HG03097 (cell line): ENCODE results near the gene PRKD3.

Source experiments
- ATAC-seq: cut with Tn5 transposase; IDR thresholded peaks from one replicate; pipeline ENCODE4 v1.9.1; 2021; ENCODE audit not compliant: unreplicated experiment, low FRiP score

Gene PRKD3

DNA sequence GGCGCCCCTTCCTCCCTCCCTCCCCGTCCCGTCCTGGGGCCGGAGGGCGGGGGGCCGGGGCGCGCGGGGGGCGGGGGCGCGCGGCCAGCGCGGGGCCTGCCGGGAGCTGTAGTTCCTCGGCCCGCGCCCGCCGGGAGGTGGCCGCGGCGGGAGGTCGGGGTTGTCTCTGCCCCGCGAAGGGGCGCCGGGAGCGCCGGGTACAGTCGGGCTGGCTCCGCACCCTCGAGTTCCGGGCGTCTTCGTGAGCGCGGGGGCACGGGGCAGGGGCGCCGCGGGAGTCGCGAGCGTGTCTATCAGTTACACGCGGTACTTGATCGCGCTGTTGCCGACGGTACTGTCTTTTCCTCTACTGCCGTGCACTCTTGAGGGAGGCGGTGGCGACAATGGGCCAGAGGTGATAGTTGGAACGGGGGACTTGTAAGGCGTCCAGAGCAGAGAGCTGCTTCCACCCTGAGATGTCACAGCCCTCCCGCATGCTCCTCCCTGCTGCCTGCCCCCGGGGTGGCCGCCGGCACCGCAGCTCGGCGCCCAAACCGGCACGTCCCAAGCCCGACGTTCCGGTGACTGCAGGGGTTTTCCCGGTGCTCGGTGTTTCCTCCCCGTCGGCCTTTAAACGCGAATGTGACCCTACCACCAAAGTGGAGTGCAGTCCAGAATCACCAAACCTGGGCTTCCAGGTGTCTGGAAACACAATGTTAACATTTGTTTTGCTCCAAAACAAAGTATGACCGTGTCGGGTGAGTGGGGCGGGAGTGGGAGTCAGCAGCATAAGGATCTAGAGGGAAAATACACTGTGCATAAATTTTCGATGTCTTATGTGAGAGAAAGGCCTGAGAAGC, at the start of gene PRKD3:
PRKD3 (minus strand) TSS at position 48 of the 839 bp plus-strand sequence. CDS start 8,309 bp downstream, outside the sequence.
- ATAC-seq, result peak; percentile 60

DNA sequence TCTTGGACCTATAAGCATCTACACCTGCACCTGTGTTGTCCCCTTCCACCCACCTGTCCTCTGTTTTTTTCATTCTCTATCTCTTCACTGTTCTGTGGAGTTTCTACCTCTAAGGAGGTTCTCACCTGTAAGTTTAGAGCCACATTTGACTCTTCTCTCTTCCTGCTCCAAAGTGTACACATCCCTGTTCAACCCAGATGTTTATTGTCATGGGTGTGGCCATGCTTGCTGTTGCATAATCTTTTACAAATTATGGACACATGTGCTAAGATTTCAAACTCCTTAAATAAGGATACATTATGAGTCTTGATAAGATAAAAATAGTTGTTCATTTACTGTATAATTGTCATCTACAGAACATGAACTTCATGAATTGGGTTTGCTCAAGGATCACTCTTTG, 47.4 kb upstream of the PRKD3 start:
- no peak for ATAC-seq

DNA sequence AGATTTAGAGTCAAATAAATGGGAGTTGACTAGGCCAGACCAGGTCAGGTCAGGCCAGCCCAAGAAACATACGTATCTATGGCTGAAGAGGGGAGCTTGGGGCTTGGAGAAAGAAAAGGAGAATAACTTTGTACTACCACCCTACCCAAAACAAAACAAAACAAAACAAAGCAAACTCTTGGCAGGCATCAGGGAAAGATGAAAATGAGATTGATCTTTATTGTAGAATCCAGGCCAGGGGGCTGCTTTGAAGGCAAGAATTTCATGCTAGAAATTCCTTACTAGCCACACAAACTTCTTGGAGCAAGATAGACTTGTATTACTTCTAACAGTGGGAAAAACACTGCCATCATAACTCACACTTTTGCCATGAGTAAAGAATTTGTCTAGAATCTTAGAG, 46.0 kb upstream of the PRKD3 start:
- no peak for ATAC-seq

DNA sequence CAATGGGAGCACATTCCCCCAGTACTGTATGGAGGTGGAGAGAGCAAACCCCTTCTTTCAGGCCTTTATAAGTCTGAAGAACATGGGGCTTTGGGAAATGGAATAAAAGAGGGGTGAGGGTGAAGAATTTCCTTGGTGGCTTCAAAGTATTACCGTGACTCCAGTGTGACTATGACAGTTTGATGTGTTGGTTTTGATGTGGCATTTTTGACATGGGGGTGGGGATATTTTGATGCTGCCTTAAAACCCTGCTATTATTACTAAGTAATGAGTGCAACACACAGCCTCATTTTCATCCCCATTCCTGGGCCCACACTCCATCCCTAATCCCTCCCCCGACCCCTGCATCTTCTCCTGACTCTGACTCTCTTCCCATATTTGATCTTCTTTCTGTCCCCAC, 43.4 kb upstream of the PRKD3 start:
- ATAC-seq, result no peak

DNA sequence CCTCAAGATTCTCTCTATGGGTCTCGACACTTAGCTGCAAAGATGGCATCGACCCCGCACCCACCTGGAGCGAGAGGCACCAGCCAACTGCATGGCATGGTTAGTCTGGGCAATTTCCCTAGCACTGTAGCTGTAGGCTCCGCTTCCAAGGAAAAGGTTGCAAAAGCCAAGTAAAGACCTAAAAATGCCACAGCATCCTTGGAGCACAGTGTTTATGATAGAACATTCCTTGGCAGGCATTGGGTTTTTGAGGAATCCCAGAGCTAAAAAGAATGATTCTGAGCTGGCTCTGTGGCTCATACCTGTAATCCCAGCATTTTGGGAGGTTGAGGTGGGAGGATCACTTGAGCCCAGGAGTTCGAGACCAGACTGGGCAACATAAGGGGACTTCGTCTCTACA, 42.7 kb upstream of the PRKD3 start:
- no peak for ATAC-seq

DNA sequence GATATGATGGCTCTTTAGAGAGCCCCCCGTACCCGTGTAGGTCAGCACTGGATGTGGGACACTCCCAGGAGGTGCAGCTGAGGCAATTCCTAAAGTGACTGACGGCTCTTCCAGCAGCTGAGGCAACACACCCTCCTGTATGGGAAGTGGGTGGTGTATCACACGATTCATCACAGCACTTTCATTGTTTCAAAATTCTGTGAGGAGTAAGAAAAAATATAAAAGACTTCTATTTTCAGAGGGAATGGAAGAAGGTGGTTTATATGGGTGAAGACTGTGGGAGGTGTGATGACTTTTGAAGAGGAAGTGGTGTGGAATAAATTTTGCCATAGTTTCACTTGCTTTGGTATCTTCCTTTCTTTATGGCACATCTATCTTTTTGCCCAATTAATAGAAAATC, 42.1 kb upstream of the PRKD3 start:
- ATAC-seq, result no peak

DNA sequence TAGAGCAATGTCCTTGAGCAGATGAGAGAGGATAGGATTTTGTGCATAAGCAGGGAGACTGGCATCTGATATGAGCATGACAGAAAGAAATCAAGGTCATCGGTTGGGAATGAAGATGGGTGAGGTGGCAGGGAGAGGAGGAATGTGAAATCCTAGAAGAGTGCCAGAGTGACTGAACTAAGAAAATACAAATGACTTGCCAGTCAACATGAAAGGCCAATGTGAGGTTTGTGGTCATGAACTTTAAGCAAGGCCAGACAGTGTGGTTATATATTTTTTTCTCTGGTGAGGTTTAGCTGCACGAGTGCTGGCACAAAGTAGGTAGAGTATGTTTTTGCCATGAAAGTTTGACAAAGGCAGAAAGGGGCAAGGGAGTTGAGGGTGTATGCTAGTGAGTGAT, 41.0 kb upstream of the PRKD3 start:
- peak; percentile 67 for ATAC-seq

DNA sequence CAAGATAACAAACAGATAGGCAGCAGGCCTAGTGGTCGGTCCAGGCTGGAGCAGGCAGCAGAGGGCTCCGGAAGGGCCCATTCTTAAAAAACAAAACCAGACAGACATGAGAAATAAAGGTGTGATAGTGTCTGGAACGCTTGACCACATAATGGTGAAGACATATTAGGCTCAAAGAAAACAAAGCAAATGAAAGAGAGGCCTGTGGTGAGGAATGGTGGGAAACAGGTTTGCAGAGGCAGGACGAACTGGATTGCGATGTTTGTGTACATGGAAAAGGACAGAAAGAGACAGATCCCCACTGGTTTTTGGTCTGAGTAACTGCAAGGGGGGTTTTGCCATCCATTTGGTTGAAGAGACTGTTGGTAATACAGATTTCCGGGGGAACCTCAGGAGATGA, 39.7 kb upstream of the PRKD3 start:
- ATAC-seq, result no peak

DNA sequence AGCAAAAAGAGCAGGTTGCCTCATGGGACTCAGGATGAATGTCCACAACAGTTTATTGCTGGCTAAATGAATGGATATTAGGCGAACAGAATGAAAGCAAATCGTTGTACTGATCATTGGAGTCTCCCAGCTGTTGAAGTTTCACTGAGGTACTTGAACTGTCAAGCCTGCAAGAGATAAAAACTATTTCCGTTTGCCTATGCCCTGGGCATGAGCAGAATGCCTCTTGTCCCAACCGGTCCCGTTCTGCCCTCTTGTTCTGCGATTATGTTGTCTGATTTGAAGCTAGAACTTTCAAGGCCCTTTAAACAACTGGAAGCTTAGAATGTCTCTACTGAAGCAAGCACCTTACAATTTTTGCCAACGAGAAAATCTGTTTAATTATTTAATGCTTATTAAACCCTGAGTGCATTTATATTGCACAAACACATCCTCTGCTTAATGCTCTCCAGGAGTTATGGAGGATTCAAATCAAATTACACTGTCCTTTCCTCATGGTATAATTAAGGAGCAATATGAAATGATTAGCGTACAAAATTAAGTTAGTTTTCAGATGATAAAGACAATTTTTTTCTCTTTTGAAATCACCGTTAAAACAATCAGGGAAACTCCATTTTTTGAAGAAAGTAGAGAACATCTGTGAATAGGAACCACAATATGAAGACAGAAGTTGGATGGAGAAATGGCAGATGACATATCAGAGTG, 37.5 kb upstream of the PRKD3 start:
- no peak for ATAC-seq

DNA sequence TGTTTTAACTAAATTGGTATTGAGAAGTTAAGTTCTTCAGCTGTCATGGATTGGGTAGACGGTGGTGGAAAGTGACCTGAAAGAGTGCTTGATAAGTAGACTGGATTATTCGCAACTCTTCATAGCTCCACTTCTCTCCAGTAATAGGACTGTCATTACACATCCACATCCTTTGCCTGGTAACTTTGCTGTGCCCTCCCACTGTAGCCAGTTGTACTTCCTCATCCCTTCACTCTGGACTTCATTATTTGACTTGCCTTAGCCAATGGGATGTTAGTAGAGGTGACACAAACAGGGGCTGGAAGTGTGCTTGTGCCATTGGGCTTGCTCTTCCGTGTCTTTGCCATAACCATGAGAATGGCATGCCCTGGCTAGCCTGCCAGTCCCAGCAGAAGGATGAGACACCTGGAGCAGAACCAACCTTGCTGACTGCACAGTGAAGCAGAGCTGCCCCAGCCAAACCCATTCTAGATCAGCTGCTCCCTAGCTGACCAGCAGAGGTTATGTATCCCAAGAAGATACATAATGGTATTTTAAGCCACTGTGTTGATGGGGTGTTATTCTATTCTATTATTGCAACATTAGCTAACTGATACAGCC, 36.7 kb upstream of the PRKD3 start:
- ATAC-seq, result no peak

DNA sequence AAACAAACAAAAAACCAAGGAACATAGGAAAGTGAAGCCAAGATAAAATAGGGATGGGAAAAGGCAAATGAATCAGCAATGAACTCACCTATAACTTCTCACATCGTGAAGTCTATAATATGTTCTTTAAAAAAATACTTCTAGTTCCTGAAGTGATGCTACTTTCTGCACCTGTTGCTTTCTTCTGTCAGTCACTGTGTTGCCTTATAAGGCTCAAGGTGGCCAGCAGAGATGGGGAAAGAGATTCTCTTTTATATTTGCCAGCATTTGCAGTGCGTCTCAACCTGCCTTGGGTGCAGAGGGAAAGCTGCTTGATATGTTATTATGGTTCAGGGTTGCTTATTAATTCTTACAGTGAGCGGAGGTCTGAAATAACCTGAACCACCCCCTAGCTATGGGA, 33.8 kb upstream of the PRKD3 start:
- ATAC-seq, result no peak

DNA sequence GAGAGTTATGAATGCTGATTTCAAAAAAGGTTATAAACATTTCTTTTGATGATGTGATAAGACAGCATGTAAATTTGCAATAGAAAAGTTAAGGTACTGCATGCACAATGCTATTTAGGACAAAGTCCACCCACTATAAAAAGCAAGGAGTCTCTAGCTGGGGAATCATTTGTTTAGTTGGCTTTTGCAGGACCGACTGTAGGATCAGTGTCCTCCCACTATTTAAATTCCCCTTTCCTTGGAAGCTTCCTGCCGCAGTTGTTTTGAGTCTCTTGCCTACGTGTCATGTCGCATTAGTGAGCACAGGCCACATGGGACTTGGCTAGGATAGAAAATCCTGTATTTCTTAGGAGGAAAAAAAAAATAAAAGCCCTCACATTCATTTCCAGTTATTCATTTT, 32.9 kb upstream of the PRKD3 start:
- no peak for ATAC-seq

DNA sequence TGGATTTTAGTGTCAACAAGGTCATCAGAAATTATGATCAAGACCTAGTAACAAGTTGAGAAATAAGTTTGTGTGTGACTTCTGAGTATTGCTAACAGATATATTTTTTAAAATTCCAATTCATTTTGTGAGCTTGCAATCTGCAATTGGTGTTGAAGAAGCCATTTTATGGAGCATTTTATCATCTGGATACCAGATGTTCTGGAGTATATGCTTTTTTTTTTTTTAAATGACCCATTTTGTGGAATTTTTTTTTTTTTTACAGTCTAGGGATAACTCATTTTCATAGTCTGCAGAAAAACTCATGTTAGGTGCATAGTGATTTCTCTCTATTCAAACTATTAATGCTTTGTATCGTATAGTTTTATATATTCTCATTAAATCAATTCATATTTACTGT, 32.4 kb upstream of the PRKD3 start:
- no peak for ATAC-seq

DNA sequence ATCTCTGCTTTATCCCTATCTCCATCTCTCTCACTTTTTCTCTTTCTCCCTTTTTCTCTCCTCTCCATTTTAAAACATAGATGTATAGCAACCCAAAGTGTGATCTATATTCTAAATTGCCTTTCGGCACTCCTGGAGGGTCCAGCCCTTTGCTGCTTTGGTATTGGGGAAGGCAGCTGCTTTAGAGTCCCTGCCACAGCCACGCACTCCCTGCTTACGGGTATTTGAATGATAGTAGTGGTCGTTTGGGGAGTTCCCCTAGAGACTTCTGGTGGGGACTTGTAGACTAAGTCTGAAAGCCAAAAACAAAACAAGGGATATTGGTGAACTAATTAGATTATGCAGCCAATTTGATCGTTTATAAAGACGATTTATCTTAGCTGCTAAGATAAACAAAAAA, 31.7 kb upstream of the PRKD3 start:
- no peak for ATAC-seq

DNA sequence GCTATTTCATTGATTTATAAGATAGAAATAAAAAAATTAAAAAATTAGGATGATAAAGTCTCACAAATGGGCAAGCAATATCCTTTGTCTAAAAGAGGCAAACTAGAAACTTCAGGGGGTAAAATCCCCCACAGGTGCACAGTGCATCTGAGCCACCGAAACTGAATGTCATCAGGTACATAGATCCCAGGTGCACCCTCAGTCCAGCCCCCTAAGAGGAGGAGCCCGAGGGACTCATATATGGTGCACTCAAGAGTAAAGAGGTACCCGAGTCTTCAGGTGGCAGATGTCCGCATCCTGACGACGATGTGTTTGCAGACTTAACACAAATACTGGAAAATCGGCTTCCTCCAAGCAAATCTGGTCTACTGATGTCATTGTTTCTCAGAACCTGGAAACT, 31.1 kb upstream of the PRKD3 start:
- ATAC-seq, result no peak

DNA sequence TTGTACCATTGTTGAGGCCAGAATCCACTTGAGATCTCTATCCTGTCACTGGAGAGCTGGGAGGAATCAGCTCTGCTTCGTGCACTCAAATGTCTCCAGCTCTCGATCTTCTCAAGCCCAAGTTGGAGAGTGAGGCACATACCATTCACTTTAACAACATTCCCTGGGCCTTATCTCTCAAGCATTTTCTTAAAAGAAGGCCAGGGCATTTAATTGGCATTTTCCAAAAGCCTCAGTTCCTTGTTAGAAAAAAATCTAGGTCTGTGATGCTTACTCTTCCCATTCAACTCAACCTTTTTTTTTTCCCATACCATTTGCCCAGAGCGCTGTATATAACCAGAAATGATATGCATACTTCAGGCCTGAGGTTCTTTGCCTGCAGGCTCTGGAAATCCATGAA, 29.9 kb upstream of the PRKD3 start:
- ATAC-seq, result no peak

DNA sequence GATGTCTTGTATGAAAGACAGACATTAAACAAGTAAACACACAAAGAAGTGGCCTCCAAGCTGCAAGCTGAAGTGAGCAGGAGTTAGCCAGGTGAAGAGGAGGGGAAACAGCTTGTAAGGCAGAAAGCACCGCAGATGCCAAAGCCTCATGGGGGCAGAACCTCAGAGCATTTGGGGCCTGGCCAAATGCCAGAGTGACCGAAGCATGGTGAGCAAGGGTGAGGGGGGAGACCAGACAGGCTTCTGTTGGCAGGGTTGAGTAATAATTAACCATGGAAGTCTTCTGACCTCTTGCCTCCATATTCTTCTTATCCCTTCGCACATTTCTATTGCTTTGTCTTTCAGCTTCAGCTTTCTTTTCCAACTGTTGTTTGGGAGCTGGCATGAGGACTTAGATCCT, 25.4 kb upstream of the PRKD3 start:
- ATAC-seq, result peak; percentile 60

DNA sequence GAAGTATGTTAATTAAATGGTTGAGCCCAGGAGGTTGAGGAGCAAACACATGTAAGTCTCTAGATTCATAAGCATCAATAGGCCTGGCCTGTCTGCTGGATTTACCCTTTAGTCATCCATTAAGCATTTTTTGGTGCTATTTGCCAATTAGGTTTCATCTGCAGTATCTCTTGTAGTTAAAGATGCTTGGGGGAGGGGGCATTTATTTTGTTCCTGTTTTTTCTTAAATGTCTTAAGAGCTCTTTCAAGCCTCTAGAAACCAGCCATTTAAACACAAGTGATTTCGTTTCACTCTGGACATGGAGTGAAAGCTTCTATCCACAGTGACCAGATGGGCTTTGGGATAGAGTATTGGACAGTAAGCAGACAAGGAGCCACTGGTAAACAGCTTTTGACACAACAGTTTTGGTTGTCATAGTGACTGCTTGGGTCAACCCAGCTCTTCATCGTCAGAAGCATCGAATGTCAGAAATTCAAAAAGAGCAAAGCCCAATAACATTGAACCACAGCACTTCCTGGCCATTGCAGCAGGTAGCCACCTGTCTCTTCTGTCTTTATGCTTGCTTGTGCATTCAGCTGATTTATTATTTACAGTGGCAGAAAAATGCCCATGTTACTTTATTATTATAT, 24.7 kb upstream of the PRKD3 start:
- no peak for ATAC-seq

DNA sequence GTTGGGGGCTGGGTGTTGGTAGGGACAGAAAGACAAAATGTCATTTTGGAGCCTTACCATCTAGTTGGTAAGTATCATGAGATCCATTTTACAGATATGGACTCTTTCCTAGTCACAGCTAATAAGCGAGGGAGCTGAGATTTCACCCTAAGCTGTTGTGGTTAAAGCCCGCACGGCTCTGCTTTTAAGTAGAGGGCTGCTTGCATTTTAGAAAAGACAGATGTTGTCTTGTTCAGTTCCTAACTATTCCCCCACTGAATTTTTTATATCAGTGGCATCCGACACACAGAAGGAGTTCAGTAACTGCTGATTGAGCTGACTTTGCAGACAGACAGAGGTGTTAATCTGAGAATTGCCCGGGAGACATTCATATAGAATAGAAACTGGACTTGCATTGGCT, 23.5 kb upstream of the PRKD3 start:
- ATAC-seq, result no peak

DNA sequence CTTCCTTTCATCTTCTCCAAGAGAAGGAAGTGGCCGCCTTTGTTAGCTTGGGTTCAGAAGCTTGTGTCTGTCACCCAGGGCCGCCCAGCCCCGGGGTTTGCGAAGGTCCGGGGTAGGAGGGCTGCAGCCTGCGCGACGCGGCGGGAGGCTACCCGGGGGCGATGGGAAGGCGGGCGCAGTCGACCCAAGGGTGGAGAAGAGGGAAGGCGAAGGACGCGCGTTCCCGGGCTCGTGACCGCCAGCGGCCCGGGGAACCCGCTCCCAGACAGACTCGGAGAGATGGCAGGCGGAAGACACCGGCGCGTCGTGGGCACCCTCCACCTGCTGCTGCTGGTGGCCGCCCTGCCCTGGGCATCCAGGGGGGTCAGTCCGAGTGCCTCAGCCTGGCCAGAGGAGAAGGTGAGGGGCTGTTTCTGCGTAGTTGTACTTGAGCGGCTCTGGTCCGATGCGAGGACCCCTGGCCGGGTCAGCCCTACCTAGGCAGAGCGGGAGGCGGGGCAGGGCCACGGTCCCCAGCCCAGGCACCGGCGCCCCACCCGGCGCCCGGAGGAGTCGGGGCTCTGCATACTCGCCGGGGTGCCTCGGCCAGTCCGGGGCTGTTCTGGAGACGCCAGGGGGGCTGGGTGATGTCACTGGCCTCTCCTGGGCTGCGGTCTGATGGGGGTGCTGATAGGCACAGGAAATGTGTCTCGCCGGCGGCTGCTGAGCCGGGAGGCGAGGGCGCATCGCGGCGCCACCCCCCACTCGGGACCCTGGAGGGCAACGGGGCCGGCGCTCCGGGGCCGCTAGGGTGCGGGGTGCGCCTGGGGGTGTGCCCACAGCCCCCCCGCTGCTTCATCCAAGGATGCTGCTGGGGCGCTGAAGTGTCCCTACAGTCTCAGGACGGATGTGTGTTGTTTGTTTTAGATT, 20.1 kb upstream of the PRKD3 start, which contains the start of gene QPCT:
QPCT (plus strand) TSS at position 178 of the 909 bp plus-strand sequence; CDS start at position 280, 102 bp downstream.
- no peak for ATAC-seq
